Fibroblast of peridontal ligament (primary cell): ENCODE data around the gene SPATA1.

Source experiments
- DNase-seq: peaks from one replicate; pipeline ENCODE4 v3.0.0-alpha.2; 2010; ENCODE audit errors: extremely low read depth

SPATA1 gene

DNA sequence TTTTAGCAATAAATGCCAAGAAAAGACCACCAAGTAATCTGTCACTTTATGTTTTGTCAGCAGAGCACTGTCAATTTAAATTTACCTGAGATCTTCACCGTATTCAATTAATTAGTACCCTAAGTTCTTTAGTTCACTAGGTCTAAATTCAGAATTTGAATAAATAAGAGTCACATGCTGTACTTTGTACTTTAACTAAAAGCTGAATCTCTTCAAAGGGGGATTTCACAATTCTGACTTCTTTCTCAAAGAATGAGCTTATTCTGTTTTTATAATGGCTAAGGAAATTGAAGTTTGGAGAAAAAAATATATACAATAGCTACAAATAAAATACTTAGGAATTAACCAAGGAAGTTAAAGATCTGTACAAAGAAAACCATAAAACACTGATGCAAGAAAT, 2.3 kb downstream of the SPATA1 start:
- DNase-seq: no peak

DNA sequence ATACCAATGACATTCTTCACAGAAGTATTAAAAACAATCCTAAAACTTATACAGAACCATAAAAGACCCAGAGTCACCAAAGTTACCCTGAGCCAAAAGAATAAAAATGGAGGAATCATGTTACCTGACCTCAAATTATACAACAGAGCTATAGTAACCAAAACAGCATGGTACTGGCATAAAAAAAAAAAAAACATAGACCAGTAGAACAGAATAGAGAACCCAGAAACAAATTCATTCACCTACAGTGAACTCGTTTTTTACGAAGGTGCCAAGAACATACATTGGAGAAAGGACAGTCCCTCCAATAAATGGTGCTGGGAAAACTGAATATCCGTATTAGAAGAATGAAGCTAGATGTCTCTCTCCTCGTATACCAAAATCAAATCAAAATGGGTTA, 2.8 kb downstream of the SPATA1 start:
- DNase-seq: no peak

GRCh38 chr1:84510165-84510564, 4.0 kb downstream of the SPATA1 start:
- DNase-seq: no peak

DNA sequence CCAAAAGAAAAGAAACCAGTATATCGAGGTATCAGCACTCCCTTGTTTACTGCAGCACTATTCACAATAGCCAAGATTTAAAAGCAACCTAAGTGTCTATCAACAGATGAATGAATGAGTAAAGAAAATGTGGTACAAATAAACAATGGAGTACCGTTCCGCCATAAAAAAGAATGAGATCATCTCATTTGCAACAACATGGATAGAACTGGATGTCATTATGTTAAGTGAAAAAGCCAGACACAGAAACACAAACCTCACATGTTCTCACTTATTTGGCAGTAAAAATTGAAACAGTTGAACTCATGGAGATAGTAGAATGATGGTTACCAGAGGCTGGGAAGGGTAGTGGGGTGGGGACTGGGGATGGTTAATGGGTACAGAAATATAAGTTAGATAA, 4.5 kb downstream of the SPATA1 start:
- DNase-seq: no peak

- no peak for DNase-seq
Measured at GRCh38 chr1:84524590-84524989, 18.4 kb downstream of the SPATA1 start.

- DNase-seq: no peak
Measured at GRCh38 chr1:84525779-84526178, 19.6 kb downstream of the SPATA1 start.

DNA sequence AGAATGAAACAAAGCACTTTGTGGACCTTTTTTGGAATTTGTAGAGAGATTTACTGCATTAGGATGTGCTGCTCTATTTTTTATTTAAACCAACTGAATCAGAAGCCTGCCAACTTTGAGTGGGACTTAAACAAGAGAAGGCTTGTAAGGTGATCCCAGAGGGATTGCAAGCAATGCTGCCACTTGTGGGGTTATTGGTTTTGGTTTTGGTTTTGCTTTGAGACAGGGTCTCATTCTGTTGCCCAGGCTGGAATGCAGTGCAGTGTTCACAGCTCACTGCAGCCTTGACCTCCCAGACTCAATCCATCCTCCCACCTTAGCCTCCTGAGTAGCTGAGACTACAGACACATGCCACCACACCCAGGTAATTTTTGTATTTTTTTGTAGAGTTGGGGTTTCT, 32.4 kb downstream of the SPATA1 start:
- DNase-seq: no peak

DNA sequence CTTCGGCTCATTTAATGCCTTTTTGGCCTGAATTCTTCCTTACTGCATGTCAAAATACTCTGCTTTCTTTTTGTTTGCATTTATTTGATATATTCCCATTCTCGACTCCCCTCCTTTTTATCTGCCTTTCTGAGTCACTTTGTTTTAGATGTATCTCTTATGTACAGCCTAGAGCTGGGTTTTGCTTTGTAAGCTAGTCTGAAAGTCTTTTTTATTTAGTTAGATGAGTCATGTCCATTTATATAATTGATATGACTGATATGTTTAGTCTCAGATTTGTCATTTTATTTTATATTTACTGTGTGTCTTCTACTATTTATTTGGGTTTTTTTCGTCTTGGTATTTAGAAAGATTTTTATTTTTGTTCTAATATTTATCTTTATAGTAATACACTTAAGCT, 33.8 kb downstream of the SPATA1 start:
- no peak for DNase-seq

- DNase-seq: peak; percentile 48
Measured at GRCh38 chr1:84540759-84541158, 34.6 kb downstream of the SPATA1 start.

- DNase-seq: no peak
Measured at GRCh38 chr1:84541679-84542078, 35.5 kb downstream of the SPATA1 start.

DNA sequence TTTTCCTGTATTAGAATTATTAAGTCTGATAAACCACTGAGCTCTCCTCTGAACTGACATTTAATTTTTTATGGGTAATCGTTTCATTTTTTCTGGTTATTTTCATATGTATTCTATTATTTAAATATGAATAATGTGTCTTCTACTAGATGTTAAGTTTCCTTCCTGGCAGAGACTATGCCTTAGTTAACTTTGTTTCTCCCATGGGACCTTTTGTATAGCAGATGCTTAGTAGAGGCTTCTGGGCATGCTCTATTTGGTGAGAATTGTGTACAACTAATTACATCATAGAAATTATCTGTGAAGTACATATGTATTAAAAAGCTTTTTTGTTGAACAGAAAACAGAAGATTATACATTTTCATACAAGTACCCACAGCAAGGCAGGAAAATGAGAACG, 44.6 kb downstream of the SPATA1 start:
- peak; percentile 29 for DNase-seq

- DNase-seq: no peak
Measured at GRCh38 chr1:84569216-84569615, 63.0 kb downstream of the SPATA1 start.

DNA sequence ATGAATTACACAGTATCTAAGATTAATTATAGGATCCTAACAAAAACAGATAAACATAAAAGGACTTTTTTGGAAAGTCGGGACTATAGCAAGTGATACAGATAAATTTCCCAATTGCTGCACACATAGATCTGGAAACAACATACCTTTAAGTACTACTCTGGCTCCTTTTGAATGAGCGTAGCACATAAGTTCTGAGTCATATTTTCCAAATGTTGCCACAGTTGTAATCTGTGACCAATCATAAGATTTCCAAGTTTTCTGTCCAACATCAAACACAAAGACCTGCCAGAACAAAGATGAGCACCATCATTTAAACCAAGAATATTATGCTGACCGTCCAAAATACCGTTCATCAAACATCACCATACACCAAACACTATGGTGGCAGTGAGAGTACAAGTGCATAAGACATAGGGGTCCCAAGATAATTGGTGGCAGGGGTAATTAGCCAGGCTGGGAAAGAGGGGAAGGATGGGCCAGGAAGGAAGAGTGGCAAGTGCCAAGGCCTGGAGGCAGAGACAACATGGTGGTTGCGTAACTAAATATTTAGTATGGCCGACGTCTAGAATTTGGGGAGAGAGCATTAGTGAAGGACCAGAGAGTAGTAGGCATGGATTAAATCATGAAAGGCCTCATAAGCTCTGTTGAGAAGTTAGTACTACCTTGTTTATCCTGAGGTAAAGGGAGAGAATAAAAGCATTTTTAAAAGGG, 64.4 kb downstream of the SPATA1 start:
- DNase-seq: peak; percentile 48

GRCh38 chr1:84571150-84571535, 65.0 kb downstream of the SPATA1 start:
- DNase-seq: no peak

DNA sequence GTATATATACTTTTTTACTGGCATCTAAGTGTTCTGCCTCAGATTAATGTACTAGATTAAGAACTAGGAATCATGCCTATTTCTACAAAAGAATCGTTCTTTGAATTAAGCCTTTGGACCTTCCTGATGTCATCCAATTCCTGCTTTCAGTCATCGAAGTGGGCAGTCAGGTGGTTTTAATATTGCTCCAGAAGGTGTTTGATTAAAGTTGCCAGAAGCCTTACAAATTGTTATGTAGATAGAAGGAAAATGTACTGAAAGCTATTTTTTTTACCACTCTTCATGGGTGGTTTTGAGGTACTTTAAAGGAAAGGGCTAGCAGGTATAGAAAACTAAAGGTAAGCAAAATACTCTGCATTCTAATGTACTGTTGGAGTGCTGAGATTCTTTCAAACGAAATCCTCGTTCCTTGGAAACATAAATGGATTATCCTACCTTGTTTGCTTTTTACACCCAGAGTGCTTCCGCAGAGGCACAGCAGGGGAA, 67.3 kb downstream of the SPATA1 start:
- DNase-seq: no peak

GRCh38 chr1:84573967-84574842, 68.0 kb downstream of the SPATA1 start, which contains the start of gene CTBS:
Gene CTBS, minus strand, starts transcription at chr1:84574440. Its CDS starts 25 bp downstream, at chr1:84574415.
- DNase-seq: peak; percentile 80

- no peak for DNase-seq
Measured at GRCh38 chr1:84574936-84575335, 68.8 kb downstream of the SPATA1 start.

GRCh38 chr1:84581648-84582047, 75.5 kb downstream of the SPATA1 start:
- no peak for DNase-seq

GRCh38 chr1:84582802-84583587, 76.8 kb downstream of the SPATA1 start:
- DNase-seq: peak; percentile 34

DNA sequence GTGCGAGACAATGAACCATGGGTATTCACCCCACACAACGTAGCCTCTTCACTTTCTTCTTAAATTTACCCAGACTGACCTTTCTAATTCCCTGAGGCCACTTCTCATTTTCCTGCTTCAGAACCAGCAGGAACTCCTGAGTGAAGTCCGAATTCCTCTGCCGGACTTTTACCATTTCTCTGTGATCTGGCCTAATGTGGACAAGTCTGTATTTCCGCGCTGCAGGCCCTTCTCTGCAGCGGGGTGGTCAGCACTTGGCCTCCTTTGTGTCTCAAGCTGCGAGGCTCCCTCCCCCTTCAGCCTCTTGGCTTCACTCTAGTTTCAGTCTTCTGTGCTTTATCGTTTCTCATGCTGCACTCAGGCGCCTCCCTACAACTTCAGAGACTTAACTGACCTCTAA, 77.5 kb downstream of the SPATA1 start:
- no peak for DNase-seq

DNA sequence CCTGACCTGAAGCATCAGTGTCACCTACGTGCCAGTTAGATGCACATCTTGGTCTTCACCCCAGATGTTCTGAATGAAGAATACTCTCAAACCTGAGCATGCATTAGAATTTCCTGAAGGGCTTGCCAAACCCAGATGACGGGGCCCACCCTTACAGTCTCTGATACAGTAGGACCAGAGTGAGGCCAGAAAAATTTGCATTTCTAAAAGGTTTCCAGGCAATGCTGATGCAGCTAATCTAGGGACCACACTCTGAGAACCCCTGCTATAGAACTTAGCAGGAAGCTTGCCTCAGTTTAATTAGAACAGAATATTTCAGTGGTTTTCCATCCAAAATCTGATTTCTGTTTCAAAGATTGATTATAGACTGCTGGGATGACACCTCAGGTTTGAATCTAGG, 77.9 kb downstream of the SPATA1 start:
- DNase-seq: no peak

- DNase-seq: no peak
Measured at GRCh38 chr1:84585803-84586202, 79.6 kb downstream of the SPATA1 start.
